PFSK-1 (cell line): Measurements from ENCODE around the gene NRG3.

Experiments
- FOXP2 ChIP-seq: optimal IDR thresholded peaks from 2 replicates; pipeline ENCODE3; 2011; ENCODE audit warnings: borderline replicate concordance, control low read depth, inconsistent platforms; ENCODE audit not compliant: insufficient read depth; ENCODE audit errors: extremely low read length, extremely low read depth
- POLR2AphosphoS5 ChIP-seq: IDR thresholded peaks from 2 replicates; pipeline ENCODE4 v1.6.1; 2012; ENCODE audit warnings: low read depth, mild to moderate bottlenecking, control low read depth, low read length, moderate library complexity
- REST ChIP-seq, 2 experiments: IDR thresholded peaks; 2 replicates each; pipeline versions ENCODE4 v1.6.1 to v1.8.0; 2011 to 2012; ENCODE audit warnings: low read depth in 2 of 2, low read length in 2 of 2, control low read depth in 1 of 2, inconsistent platforms in 1 of 2, mild to moderate bottlenecking in 1 of 2, moderate library complexity in 1 of 2; ENCODE audit not compliant: insufficient read depth in 1 of 2
- SIN3A ChIP-seq: IDR thresholded peaks from 2 replicates; pipeline ENCODE4 v1.6.1; 2012; ENCODE audit warnings: mild to moderate bottlenecking, low read length, moderate library complexity, borderline replicate concordance; ENCODE audit not compliant: insufficient read depth
- TAF1 ChIP-seq: IDR thresholded peaks from 2 replicates; pipeline ENCODE4 v1.6.1; 2012; ENCODE audit warnings: low read length, control low read depth, borderline replicate concordance; ENCODE audit not compliant: insufficient read depth

- TF ChIP-seq POLR2AphosphoS5 (no peak), FOXP2 (no peak), REST (IDR thresholded peaks at IDR 0.05; ENCODE audit: insufficient read depth in 1 of 2, low read depth in 2 of 2, low read length in 2 of 2) (no peak), TAF1 (no peak), SIN3A (no peak)
These were observed 502.6 kb downstream of the NRG3 start for GRCh38 chr10:82377608-82378007.
